LoVo (cell line): ENCODE results near the gene GRIA1.

Source experiments
- DNase-seq: peaks from one replicate; pipeline ENCODE4 v3.0.0-alpha.2; 2016; ENCODE audit warnings: low spot score

The GRIA1 gene

GRCh38 chr5:153490118-153491037 lies at the start of gene GRIA1:
Gene GRIA1, plus strand, starts transcription at chr5:153490670.
- DNase-seq: no peak

DNA sequence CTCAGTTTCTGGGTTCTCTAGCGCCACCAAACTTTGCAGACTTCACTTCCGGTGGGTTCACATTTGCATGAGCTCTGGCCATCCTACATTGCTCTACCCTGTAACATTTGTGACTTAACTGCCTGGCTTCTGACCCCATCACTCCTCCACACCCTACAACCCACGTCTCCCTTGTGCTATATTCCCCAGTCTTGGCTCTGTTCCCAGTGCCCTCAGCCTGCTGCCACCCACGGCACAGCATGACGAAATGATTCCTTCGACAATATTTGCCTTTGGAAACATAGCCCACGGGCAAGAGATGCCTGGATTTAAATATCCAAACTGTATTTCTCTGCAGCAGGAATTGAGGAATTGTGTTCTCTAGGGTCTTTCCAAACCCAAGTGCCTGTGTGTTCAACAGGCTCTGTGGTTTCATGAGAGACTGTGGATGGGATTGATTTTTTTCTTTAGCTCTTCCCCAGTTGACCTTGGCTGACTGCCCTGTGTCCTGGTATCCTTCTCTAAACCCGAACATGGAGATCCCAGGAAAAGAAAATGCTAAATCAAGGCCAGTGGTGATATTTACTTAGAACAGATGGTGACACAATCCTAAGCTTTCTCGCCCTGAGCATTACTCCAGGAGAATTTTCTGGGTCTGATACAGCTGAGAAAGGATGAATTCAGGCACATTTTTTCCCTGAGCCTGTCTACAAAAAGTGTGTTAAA lies 44.4 kb upstream of the GRIA1 start:
- DNase-seq: peak; percentile 7

DNA sequence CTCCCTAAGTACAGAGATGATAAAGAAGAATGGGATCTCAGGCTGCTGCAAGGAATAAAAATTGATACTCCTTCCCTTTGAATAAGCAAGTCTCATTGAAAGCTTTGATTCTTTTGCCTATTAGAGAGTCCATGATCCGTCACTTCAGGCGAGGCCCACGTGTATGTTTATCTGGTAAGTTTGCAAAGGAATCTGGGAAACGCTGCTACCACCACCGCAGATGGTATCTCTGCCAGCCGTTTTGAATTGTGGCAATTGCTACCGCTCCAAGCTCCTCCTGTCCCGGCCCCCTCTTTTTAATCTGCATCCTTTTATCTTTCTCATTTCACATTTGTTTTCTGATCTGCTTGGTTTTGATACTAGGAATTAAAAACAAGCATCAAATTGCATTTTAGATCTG lies 42.9 kb upstream of the GRIA1 start:
- DNase-seq: no peak

DNA sequence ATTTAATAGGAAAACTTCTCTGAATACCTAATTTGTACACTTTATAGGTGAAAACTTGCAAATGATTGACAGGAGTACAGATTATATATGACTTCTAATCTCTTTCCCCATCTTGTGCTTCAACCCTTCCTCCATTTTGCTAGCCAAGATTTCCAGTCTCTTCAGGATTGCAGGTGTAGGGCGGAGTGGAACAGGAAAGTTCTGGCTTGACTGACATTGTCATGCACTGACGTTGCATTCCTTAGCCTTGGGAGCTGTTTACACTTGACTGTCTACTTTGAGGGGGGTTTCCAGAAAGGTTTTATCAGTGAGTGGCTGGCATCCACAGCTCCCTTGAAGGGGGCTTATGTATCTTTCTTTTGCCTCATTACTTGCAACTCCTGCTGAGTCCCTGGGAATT lies 34.1 kb upstream of the GRIA1 start:
- DNase-seq: no peak

GRCh38 chr5:153456993-153457392 lies 33.5 kb upstream of the GRIA1 start:
- no peak for DNase-seq

GRCh38 chr5:153458268-153458667 lies 32.2 kb upstream of the GRIA1 start:
- DNase-seq: no peak

- DNase-seq: no peak
Measured at GRCh38 chr5:153459051-153459743, 31.3 kb upstream of the GRIA1 start.

DNA sequence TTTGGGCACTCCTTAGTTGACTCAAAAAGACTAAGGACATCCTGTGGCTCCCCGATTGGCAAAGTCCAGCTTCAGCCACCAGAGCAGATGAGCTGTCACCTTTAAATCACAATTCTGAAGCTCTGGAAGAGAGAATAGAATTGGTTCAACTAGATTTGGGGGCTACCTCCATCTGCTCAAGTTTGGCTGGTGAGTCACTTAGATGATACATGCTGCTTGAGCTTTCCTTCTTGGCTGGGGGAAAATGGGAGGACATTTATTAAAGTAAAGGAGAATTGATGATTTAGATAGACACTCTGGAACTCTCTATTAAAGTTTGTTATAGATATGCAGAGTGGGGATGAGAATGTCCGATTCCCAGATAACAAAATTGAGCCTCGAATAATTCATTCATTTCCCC lies 30.0 kb upstream of the GRIA1 start:
- DNase-seq: no peak

- DNase-seq: no peak
Measured at GRCh38 chr5:153461341-153461740, 29.1 kb upstream of the GRIA1 start.

- DNase-seq: peak; percentile 30
Measured at GRCh38 chr5:153463806-153464205, 26.7 kb upstream of the GRIA1 start.

- no peak for DNase-seq
Measured at GRCh38 chr5:153467546-153467945, 22.9 kb upstream of the GRIA1 start.

DNA sequence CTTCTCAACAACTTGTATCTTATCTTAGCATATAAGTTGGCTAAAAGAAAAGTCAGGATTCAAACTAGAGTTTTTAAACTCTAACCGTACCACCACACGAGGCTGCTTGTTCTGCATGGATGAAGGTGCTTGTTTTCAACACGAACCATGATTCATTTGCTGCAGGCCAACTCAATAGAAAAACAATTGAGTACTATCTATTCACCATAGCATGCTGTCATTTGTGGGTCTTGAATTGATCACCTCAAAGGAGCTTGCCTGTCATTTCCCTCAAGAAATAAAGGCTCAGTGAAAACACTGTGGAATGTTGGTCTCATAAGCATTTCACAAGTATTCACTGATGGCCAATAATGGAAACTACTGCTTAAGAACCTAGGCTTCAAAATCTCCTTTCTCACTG lies 21.0 kb upstream of the GRIA1 start:
- DNase-seq: no peak

DNA sequence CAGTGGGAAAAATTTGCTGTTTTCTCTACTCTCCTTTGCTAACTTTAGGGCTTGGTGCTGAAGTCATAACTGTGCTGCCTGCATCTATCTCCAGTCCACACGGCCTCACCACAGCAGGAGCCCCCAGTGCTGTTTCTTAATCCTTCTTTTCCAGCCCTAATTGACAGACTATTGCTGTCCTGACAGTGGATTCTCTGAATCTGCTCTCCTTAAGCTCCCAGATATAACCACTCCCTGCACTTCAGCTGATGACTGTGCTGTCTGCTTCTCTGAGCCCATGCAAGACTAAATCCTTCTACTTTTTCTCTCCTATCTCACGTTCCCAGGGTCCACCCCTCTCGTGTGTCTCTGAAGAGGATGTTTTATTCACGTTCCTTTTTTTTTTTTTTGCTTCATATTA lies 19.7 kb upstream of the GRIA1 start:
- DNase-seq: no peak

DNA sequence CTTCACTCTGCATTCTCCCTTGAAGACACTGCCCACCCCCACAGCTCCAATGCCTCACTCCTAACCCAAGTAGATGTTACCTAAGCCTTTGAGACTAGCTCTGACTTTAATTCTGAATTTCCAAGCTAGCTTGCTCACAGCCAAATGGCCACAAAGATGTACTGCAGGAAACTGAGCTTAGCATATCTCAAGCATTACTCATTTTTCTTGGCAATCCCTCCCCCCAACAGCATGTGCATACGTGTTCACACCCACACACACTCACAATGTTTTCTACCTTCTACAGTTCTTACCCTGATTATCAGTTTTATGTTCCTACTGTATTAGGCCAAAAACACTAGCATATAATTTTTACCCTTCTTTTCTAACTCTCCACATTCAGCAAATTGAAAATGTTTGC lies 13.7 kb upstream of the GRIA1 start:
- DNase-seq: peak; percentile 7

GRCh38 chr5:153480401-153480800 lies 10.1 kb upstream of the GRIA1 start:
- no peak for DNase-seq

DNA sequence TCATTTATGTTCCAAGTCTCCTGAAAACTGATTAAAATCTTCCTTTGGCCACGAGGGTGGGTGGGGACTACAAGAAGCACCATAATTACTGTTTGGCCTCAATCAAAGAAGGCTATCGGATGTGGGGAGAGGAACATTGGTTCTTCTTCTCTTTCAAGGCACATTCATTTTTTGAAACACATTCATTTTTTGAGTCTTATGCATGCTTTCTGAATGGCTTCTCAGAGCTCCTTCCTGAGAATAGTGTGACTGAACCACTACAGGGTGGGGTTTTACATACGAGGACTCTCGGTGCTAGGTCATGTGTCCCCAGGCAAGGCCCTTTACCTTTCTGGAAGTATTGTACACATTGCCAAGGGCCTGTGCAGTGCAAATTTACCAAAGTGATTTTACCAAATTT lies 7.0 kb upstream of the GRIA1 start:
- DNase-seq: no peak

GRCh38 chr5:153485641-153486040 lies 4.8 kb upstream of the GRIA1 start:
- no peak for DNase-seq

- DNase-seq: no peak
Measured at GRCh38 chr5:153486771-153487170, 3.7 kb upstream of the GRIA1 start.

DNA sequence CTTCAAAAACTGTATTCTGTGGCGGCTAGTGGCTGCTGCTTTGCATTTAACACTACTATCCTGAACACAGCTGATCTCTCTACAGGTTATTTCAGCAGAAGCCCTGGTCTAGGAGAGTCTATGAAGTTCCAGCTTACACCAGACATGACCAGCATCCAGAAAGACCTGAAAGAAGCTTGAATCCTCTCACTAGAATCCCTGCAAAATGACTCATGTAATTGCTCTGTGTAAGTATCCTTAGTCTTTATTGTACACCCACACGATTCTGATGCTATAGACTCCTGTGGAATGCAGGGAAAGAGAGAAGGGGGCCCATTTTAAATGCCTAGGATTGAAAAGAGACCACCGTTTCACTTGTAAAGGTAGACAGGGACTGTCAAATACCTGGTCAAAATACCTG lies 859 bp upstream of the GRIA1 start:
- DNase-seq: no peak

DNA sequence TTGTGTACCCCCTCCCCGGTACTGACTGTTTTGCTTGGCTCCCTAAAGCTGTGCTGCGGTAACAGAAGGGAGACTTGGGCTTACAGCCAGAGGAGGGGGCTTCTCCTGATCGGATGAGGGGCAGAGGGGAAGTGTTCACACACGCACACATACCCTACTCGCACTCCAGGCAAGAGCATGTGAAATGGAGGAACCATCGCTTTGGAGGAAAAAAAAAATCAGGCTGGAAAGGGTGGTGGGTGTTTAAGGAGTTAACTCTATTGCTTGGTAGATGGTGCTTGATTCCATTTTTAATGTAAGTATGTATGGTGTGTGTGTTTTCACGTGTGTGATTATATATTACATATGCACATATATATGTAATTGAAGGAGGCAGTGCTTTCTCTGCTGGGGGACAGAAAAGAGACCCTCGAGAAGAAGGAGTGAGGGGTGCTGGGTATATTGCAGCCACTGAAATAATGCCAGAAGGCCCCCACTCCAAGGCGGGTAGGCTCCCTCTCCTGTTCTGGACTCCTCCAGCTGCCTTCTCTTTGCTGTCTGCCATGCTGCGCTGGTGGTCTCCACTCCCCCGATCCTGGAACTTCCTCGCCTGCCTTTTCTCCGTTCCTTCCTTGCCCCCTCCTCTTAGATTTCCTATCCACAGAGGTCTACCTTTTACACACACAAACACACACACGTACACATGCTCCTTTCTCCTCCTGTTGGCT lies 721 bp downstream of the GRIA1 start:
- no peak for DNase-seq

GRCh38 chr5:153491856-153492255 lies 1.4 kb downstream of the GRIA1 start:
- no peak for DNase-seq

DNA sequence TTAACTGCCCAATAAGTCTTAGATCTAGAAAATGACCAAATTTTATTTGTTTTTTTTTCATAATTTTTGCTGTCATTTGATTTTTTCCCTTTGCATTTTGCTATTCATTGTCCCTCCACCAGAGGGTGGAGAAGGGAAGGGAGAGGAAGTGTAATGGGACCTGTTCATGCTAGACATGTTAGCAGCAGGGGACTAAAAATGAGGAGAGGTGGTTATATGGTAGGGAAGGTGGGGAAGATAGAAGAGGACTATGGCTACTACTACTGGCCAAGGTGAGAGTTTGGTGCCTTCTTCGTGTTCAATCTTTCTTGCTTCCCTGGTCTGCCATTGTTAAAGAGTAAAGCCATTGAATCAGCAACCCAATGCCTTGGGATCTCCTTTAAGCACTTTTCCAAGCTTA lies 6.4 kb downstream of the GRIA1 start:
- DNase-seq: peak; percentile 12
